HEK293 (cell line): ENCODE results near the gene FXYD6.

Experiments used
- CTCF ChIA-PET: fragments of 350-600 bp; formaldehyde crosslinking; extraction: SDS; loops from one replicate; lab custom pipeline; 2021; ENCODE audit warnings: antibody characterized with exemption; lab: Yijun Ruan, JAX
- POLR2A ChIA-PET: fragments of 300-600 bp; formaldehyde crosslinking; extraction: SDS; loops from one replicate; lab custom pipeline; 2020; ENCODE audit warnings: antibody characterized with exemption, inconsistent platforms; lab: Yijun Ruan, JAX
- H3K27ac ChIP-seq: fragments of 200-500 bp; sonication (Bioruptor generic); 2 replicates; pipeline ENCODE4 v1.5.1; 2014; ENCODE audit warnings: low read depth, low read length, control low read depth, inconsistent platforms; ENCODE audit errors: extremely low read depth
- H3K36me3 ChIP-seq, 2 experiments: fragments of 200-500 bp in 1 of 2; sonication (Bioruptor generic) in 1 of 2; 1 replicate in 1 of 2; 2 replicates in 1 of 2; pipeline ENCODE4 v1.5.1; 2014 to 2017; ENCODE audit warnings: inconsistent platforms in 2 of 2, low read length in 2 of 2; ENCODE audit not compliant: control insufficient read depth in 2 of 2, insufficient read depth in 1 of 2
- H3K4me1 ChIP-seq: fragments of 200-500 bp; sonication (Bioruptor generic); 2 replicates; pipeline ENCODE4 v1.5.1; 2014; ENCODE audit warnings: mild to moderate bottlenecking, low read length, inconsistent platforms; ENCODE audit not compliant: control insufficient read depth, insufficient read depth
- H3K4me3 ChIP-seq: 2 replicates; pipeline ENCODE4 v1.5.1; 2011; ENCODE audit warnings: low read depth, mild to moderate bottlenecking, control low read depth, low read length, moderate library complexity
- H3K9me3 ChIP-seq: fragments of 200-500 bp; sonication (Bioruptor generic); 2 replicates; pipeline ENCODE4 v1.5.1; 2014; ENCODE audit warnings: low read depth, low read length, inconsistent platforms; ENCODE audit not compliant: control insufficient read depth, insufficient read depth
- AEBP2 ChIP-seq: fragments of 450-650 bp; formaldehyde crosslinking; IDR thresholded peaks from 2 replicates; pipeline ENCODE4 v1.5.1; 2016; ENCODE audit warnings: missing biosample characterization, missing genetic modification characterization, borderline replicate concordance
- GLI2 ChIP-seq: fragments of 450-650 bp; formaldehyde crosslinking; IDR thresholded peaks from 2 replicates; pipeline ENCODE4; 2017; ENCODE audit warnings: missing biosample characterization, missing genetic modification characterization, low read depth, borderline replicate concordance
- GLI4 ChIP-seq: fragments of 450-650 bp; formaldehyde crosslinking; IDR thresholded peaks from 2 replicates; pipeline ENCODE4 v1.5.1; 2016; ENCODE audit warnings: missing biosample characterization, missing genetic modification characterization
- OSR2 ChIP-seq: fragments of 450-650 bp; formaldehyde crosslinking; IDR thresholded peaks from 2 replicates; pipeline ENCODE4 v1.5.1; 2016; ENCODE audit warnings: missing biosample characterization, missing genetic modification characterization
- PRDM2 ChIP-seq: fragments of 450-650 bp; formaldehyde crosslinking; IDR thresholded peaks from 2 replicates; pipeline ENCODE4 v1.5.1; 2016; ENCODE audit warnings: missing biosample characterization, missing genetic modification characterization, borderline replicate concordance
- RBAK ChIP-seq: fragments of 450-650 bp; formaldehyde crosslinking; IDR thresholded peaks from 2 replicates; pipeline ENCODE4 v1.5.1; 2016; ENCODE audit warnings: missing biosample characterization, missing genetic modification characterization
- ZBTB20 ChIP-seq: fragments of 450-650 bp; formaldehyde crosslinking; IDR thresholded peaks from 2 replicates; pipeline ENCODE4 v1.5.1; 2016; ENCODE audit warnings: missing biosample characterization, missing genetic modification characterization
- ZNF133 ChIP-seq: fragments of 450-650 bp; formaldehyde crosslinking; IDR thresholded peaks from 2 replicates; pipeline ENCODE4 v1.5.1; 2016; ENCODE audit warnings: missing biosample characterization, missing genetic modification characterization
- ZNF169 ChIP-seq: fragments of 450-650 bp; formaldehyde crosslinking; IDR thresholded peaks from 2 replicates; pipeline ENCODE4 v1.5.1; 2016; ENCODE audit warnings: missing biosample characterization, missing genetic modification characterization
- ZNF23 ChIP-seq: fragments of 450-650 bp; formaldehyde crosslinking; IDR thresholded peaks from 2 replicates; pipeline ENCODE4 v1.5.1; 2016; ENCODE audit warnings: missing biosample characterization, missing genetic modification characterization, borderline replicate concordance
- ZNF311 ChIP-seq: fragments of 450-650 bp; formaldehyde crosslinking; IDR thresholded peaks from 2 replicates; pipeline ENCODE4 v1.5.1; 2017; ENCODE audit warnings: missing biosample characterization, missing genetic modification characterization, borderline replicate concordance
- ZNF335 ChIP-seq: fragments of 450-650 bp; formaldehyde crosslinking; conservative IDR thresholded peaks from 2 replicates; pipeline ENCODE4 v1.5.1; 2016; ENCODE audit warnings: missing biosample characterization, missing genetic modification characterization
- ZNF473 ChIP-seq: fragments of 450-650 bp; formaldehyde crosslinking; IDR thresholded peaks from 2 replicates; pipeline ENCODE4 v1.5.1; 2017; ENCODE audit warnings: missing biosample characterization, missing genetic modification characterization
- ZNF501 ChIP-seq: fragments of 450-650 bp; formaldehyde crosslinking; IDR thresholded peaks from 2 replicates; pipeline ENCODE4 v1.5.1; 2016; ENCODE audit warnings: missing biosample characterization, missing genetic modification characterization
- ZNF518A ChIP-seq: fragments of 450-650 bp; formaldehyde crosslinking; conservative IDR thresholded peaks from 2 replicates; pipeline ENCODE4 v1.5.1; 2016; ENCODE audit warnings: low read depth, missing biosample characterization, missing genetic modification characterization
- ZNF544 ChIP-seq: fragments of 450-650 bp; formaldehyde crosslinking; IDR thresholded peaks from 2 replicates; pipeline ENCODE4 v1.5.0; 2017; ENCODE audit warnings: missing biosample characterization, missing genetic modification characterization
- ZNF561 ChIP-seq: fragments of 450-650 bp; IDR thresholded peaks from 2 replicates; pipeline ENCODE4 v1.5.1; 2018; ENCODE audit warnings: missing biosample characterization, missing genetic modification characterization, borderline replicate concordance
- ZNF664 ChIP-seq: fragments of 450-650 bp; formaldehyde crosslinking; IDR thresholded peaks from 2 replicates; pipeline ENCODE4 v1.5.1; 2016; ENCODE audit warnings: missing biosample characterization, missing genetic modification characterization
- ZNF692 ChIP-seq: fragments of 450-650 bp; formaldehyde crosslinking; IDR thresholded peaks from 2 replicates; pipeline ENCODE4 v1.5.1; 2016; ENCODE audit warnings: missing biosample characterization, missing genetic modification characterization

FXYD6 gene

GRCh38 chr11:117906126-117906525 is 29.7 kb upstream of the FXYD6 start (continued):
- TF ChIP-seq GLI2 (tag by site-specific recombination) (no peak), ZNF133 (tag by site-specific recombination) (no peak)
- TF ChIP-seq, all 188 proteins: peak for 0

- Histone ChIP-seq H3K36me3 (no peaks in the 10 kb centered on the region), H3K4me1 (no peaks in the 10 kb centered on the region), H3K27ac (no peak overlapping the region), H3K4me3 (no peak overlapping the region), H3K9me3 (no peaks in the 10 kb centered on the region)
- CTCF ChIA-PET: interaction anchor here (0.6 to 1.7 kb wide), 7 partner anchors 14 to 83 kb away, joined by 3 to 20 read pairs (median 4); no protein-coding TSS in a partner anchor
- TF ChIP-seq ZNF664 (tag by site-specific recombination) (no peak), PRDM2 (tag by site-specific recombination) (no peak), ZNF169 (tag by site-specific recombination) (no peak), ZBTB20 (no peak), ZNF692 (tag by site-specific recombination) (no peak), ZNF501 (tag by site-specific recombination) (no peak), ZNF335 (tag by site-specific recombination) (no peak), ZNF133 (tag by site-specific recombination) (no peak), ZNF518A (no peak), ZNF561 (tag by site-specific recombination) (no peak), RBAK (tag by site-specific recombination) (no peak), ZNF473 (tag by site-specific recombination) (no peak), ZNF23 (no peak), ZNF311 (no peak), AEBP2 (no peak), OSR2 (tag by site-specific recombination) (no peak), ZNF544 (tag by site-specific recombination) (no peak), GLI4 (tag by site-specific recombination) (no peak)
- POLR2A ChIA-PET: no interaction called here
Measured at GRCh38 chr11:117905524-117905923, 29.1 kb upstream of the FXYD6 start.
